Ascending aorta (tissue), 2 donors: ENCODE data around the gene UHMK1. TPM values are rescaled to one million over a fixed set of nuclear protein-coding genes. Genes with fewer than 3 reads are reported as not detected.
"Not testable (repeated sequence)": the region's sequence is repeated elsewhere in the genome, so short reads cannot be mapped to it uniquely, and the experiment has no call there.

Experiments used
- DNase-seq, 2 donors: peaks; one replicate each; pipeline ENCODE4 v3.0.0-alpha.2; 2019; ENCODE audit warnings: low spot score in 2 of 2
- H3K27ac ChIP-seq, 2 donors: fragments of 200-600 bp; sonication (generic); one replicate each; pipeline ENCODE4 v1.5.1; 2016 to 2017; ENCODE audit warnings: mild to moderate bottlenecking in 1 of 2
- H3K27me3 ChIP-seq: fragments of 200-600 bp; sonication (generic); one replicate; pipeline ENCODE4 v1.5.1; 2017
- H3K36me3 ChIP-seq, 2 donors: fragments of 200-600 bp; sonication (generic); one replicate each; pipeline ENCODE4 v1.5.1; 2016
- H3K4me1 ChIP-seq, 2 donors: fragments of 200-600 bp; sonication (generic); one replicate each; pipeline ENCODE4 v1.5.1; 2016 to 2017; ENCODE audit warnings: mild to moderate bottlenecking in 1 of 2
- H3K4me3 ChIP-seq, 2 donors: fragments of 200-600 bp; sonication (generic); one replicate each; pipeline ENCODE4 v1.5.1; 2016 to 2017; ENCODE audit warnings: mild to moderate bottlenecking in 1 of 2
- H3K9me3 ChIP-seq, 2 donors: fragments of 200-600 bp; sonication (generic); one replicate each; pipeline ENCODE4 v1.5.1; 2016
- intact Hi-C: fragments of 100-400 bp; cut with DNase I; formaldehyde crosslinking; loops from one replicate; pipeline ENCODE4 v1.15.1; 2023
- total RNA-seq: library from RNA; depleted of rRNA; stranded (reverse); fragments of >200 nt; gene quantifications from one replicate; pipeline ENCODE4 v1.1.0, GENCODE V29; 2016
- TF ChIP-seq, protein P1 (sequence below), 3 experiments: fragments of 200-600 bp in 2 of 3; fragments of 450-650 bp in 1 of 3; sonication (generic) in 2 of 3; IDR thresholded peaks; one replicate each; pipeline ENCODE4 v1.5.1; 2016 to 2019; ENCODE audit warnings: antibody characterized with exemption in 3 of 3, mild to moderate bottlenecking in 1 of 3, moderate library complexity in 1 of 3

Gene UHMK1
- total RNA-seq, 1 donor from 2014 or later = 13.6 TPM

DNA sequence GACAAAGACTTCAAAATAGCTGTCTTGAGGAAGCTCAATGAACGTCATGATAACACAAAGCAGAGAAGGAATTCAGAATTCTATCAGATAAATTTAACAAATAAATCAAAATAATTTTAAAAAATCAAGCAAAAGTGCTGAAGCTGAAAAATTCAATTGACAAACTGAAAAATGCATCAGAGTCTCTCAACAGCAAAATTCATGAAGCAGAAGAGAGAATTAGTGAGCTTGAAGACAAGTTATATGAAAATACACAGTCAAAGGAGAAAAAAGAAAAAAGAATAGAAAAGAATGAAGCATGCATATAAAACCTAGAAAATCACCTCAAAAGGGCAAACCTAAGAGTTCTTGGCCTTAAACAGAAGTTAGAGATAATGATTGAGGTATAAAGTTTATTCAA lies 21.0 kb upstream of the UHMK1 start:
- Histone ChIP-seq H3K27ac (no peak overlapping the region), H3K9me3 (peaks cover 3 to 6% of the 10 kb centered on the region in 2 donors), H3K27me3 (no peaks in the 10 kb centered on the region), H3K4me1 (no peaks in the 10 kb centered on the region), H3K36me3 (no peaks in the 10 kb centered on the region), H3K4me3 (no peak overlapping the region)
- DNase-seq = no peak
- TF ChIP-seq, protein P1, sequence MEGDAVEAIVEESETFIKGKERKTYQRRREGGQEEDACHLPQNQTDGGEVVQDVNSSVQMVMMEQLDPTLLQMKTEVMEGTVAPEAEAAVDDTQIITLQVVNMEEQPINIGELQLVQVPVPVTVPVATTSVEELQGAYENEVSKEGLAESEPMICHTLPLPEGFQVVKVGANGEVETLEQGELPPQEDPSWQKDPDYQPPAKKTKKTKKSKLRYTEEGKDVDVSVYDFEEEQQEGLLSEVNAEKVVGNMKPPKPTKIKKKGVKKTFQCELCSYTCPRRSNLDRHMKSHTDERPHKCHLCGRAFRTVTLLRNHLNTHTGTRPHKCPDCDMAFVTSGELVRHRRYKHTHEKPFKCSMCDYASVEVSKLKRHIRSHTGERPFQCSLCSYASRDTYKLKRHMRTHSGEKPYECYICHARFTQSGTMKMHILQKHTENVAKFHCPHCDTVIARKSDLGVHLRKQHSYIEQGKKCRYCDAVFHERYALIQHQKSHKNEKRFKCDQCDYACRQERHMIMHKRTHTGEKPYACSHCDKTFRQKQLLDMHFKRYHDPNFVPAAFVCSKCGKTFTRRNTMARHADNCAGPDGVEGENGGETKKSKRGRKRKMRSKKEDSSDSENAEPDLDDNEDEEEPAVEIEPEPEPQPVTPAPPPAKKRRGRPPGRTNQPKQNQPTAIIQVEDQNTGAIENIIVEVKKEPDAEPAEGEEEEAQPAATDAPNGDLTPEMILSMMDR (IDR thresholded peaks at IDR 0.05) = no peak
- intact Hi-C loops = no loop called here

DNA sequence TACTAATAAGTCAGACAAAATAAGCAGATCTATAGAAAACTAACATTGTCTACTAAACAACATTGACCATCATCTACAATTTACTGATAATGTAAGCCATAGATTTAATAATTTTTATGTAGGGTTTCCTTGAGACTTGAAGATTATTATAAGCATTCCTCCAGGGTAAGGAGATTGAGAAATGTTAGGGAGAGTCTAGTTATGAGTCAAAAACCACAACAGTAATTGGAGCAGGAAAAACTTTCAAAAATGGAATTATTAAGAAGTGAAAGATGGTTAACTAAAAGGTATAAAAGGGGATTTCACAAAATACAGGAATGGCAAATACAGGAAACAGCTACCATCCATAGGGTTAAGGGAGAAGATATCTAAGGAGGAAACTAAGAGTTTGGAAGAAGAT lies 12.4 kb upstream of the UHMK1 start:
- intact Hi-C loops = no loop called here
- Histone ChIP-seq H3K36me3 (no peaks in the 10 kb centered on the region), H3K27ac (no peak overlapping the region), H3K9me3 (no peaks in the 10 kb centered on the region), H3K4me3 (no peak overlapping the region), H3K4me1 (no peaks in the 10 kb centered on the region), H3K27me3 (no peaks in the 10 kb centered on the region)
- no peak for DNase-seq
- TF ChIP-seq, protein P1 (IDR thresholded peaks at IDR 0.05) = no peak

DNA sequence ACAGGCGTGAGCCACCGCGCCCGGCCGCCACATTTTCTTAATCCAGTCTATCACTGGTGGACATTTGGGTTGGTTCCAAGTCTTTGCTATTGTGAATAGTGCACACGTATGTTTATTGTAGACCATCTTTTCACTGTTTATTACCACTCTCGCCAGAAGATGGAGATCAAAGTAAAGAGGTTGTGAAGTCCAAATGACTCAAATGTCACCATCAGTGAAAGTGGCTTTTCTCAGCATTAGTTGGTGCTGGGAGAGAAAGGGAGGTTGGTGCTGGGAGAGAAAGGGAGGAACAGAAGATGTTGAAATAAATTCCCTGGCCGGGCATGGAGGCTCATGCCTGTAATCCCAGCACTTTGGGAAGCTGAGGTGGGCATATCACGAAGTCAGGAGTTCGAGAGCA lies 10.4 kb upstream of the UHMK1 start:
- TF ChIP-seq, protein P1 (IDR thresholded peaks at IDR 0.05) = no peak
- intact Hi-C loops = loop anchor here (2.0 kb wide), 1 partner anchor 24 kb away; no protein-coding TSS in a partner anchor
- no peaks in the 10 kb centered on the region for H3K36me3 ChIP-seq
- no peaks in the 10 kb centered on the region for H3K27me3 ChIP-seq
- no peak for DNase-seq
- no peaks in the 10 kb centered on the region for H3K4me1 ChIP-seq
- H3K4me3 ChIP-seq = no peak overlapping the region
- no peaks in the 10 kb centered on the region for H3K9me3 ChIP-seq
- no peak overlapping the region for H3K27ac ChIP-seq

GRCh38 chr1:162488219-162488618 lies 9.4 kb upstream of the UHMK1 start:
- DNase-seq = no peak
- H3K36me3 ChIP-seq = no peaks in the 10 kb centered on the region
- H3K27ac ChIP-seq = no peak overlapping the region
- H3K27me3 ChIP-seq = no peaks in the 10 kb centered on the region
- intact Hi-C loops = no loop called here
- no peaks in the 10 kb centered on the region for H3K4me1 ChIP-seq
- H3K4me3 ChIP-seq = no peak overlapping the region
- TF ChIP-seq, protein P1 (IDR thresholded peaks at IDR 0.05) = no peak
- no peaks in the 10 kb centered on the region for H3K9me3 ChIP-seq

DNA sequence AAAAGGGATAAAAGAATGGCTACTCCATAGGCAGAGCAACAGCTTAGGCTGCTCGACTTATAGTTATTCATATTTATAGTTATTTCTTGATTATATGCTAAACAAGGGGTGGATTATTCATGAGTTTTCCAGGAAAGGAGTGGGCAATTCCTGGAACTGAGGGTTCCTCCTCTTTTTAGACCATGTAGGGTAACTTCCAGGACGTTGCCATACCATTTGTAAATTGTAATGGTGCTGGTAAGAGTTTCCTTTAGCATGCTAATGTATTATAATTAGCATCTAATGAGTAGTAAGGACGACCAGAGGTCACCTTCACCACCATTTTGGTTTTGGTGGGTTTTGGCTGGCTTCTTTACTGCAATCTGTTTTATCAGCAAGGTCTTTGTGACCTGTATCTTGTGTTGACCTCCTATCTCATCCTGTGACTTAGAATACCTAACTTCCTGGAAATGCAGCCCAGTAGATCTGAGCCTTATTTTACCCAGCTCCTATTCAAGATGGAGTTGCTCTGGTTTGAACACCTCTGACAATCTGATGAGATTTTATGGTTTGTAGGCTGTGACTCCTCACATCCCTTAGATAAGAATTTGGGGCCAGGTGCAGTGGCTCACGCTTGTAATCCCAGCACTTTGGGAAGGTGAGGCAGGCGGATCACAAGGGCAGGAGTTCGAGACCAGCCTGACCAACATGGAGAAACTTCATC lies 1.9 kb upstream of the UHMK1 start:
- H3K27ac ChIP-seq, H3K27me3 ChIP-seq, H3K36me3 ChIP-seq, DNase-seq, H3K9me3 ChIP-seq, H3K4me3 ChIP-seq: not testable (repeated sequence)
- intact Hi-C loops = loop anchor here (5.0 to 10.0 kb wide), 2 partner anchors 67 to 441 kb away; partner anchors contain the start of gene UAP1
- peaks cover 4 to 11% of the 10 kb centered on the region in 2 donors for H3K4me1 ChIP-seq

DNA sequence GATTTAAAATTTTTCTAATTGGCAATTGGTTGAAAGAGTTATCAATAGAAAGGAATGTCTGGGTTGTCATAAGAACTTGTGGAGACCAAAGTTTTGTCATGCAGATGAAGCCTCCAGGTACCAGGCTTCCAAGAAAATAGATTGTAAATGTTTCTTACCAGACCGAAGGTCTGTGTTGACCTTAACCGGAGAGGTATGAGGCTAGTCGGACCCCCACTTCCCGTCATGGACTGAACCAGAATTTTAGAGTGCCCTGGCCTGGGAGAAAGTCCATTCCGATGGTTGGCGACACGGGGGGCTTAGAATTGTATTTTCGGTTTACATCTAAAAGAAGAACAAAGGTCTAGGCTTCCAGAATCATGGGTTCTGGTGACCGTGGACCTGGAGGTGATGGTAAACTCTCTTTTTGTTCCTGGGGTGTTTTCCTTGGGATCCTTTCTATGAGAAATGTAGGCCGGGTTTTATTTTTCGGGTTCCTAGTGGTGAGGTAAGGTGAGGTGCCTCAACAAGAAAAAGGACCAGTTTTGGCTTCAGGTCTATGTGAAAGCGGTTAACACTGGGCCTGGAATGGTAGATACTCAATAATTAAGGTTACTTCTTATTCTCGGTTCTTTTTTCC lies 405 bp upstream of the UHMK1 start:
- H3K36me3 ChIP-seq = peaks cover 8 to 14% of the 10 kb centered on the region in 2 donors
- peak overlapping the region; percentile 85 to 99 for H3K4me3 ChIP-seq
- intact Hi-C loops = loop anchor here (5.0 to 10.0 kb wide), 2 partner anchors 65 to 442 kb away; partner anchors contain the start of gene UAP1
- H3K9me3 ChIP-seq = no peaks in the 10 kb centered on the region
- DNase-seq = no peak
- H3K27me3 ChIP-seq = no peaks in the 10 kb centered on the region
- peaks cover 4 to 11% of the 10 kb centered on the region in 2 donors for H3K4me1 ChIP-seq
- peak overlapping the region; percentile 96 to 97 for H3K27ac ChIP-seq
- TF ChIP-seq, protein P1 (IDR thresholded peaks at IDR 0.05) = no peak
